ENCODE measurements around the gene AJAP1. TPM values are rescaled to one million over a fixed set of nuclear protein-coding genes. Genes with fewer than 3 reads are reported as not detected.

AJAP1 gene
- total RNA-seq, 2 experiments from 2014 or later, result 0.39 to 0.47 TPM

DNA sequence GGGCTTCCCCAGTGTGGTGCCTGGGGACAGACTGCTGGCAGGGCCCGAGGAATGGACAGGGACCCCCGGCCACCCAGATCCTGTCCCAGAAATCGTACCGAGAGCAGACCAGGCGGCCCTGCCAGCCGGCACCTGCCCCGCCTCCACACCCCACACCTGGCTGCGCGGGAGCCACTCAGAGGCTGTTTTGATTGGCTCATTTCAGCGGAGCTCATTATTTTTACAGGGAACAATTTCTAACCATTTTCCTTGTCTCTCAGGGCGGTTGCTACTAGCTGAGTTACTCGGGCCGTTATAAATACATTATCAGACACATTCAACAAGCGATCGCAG is 39.3 kb upstream of the AJAP1 start:
- intact Hi-C loops (cut with DNase I, micrococcal nuclease), result no loop called here
- peaks cover 0 to 2% of the 10 kb centered on the region in 2 experiments for H3K27me3 ChIP-seq (ENCODE audit: control insufficient read depth in 1 of 2, insufficient read depth in 2 of 2, low read length in 2 of 2)
- CTCF ChIA-PET, result no interaction called here
- no peaks in the 10 kb centered on the region for H3K4me1 ChIP-seq (ENCODE audit: insufficient read depth, low read length)
- no peaks in the 10 kb centered on the region for H3K36me3 ChIP-seq (ENCODE audit: insufficient read depth, low read length)
- no peak overlapping the region for H3K27ac Mint-ChIP-seq
- peaks cover 4% of the 10 kb centered on the region for H3K9me3 Mint-ChIP-seq
- no peak overlapping the region for H3K27ac ChIP-seq (ENCODE audit: low read depth in 1 of 2, low read length in 2 of 2)
- no peak overlapping the region for H3K4me3 Mint-ChIP-seq
- H3K27me3 Mint-ChIP-seq, result peaks cover 15% of the 10 kb centered on the region
- DNase-seq (no peak), ATAC-seq (ENCODE audit: poor library complexity) (no peak)
- H3K9me3 ChIP-seq (ENCODE audit: control insufficient read depth in 1 of 2, insufficient read depth in 1 of 2, low read length in 2 of 2), result peaks cover 5 to 22% of the 10 kb centered on the region in 2 experiments
- POLR2A ChIA-PET, result no interaction called here
- TF ChIP-seq, protein P1, sequence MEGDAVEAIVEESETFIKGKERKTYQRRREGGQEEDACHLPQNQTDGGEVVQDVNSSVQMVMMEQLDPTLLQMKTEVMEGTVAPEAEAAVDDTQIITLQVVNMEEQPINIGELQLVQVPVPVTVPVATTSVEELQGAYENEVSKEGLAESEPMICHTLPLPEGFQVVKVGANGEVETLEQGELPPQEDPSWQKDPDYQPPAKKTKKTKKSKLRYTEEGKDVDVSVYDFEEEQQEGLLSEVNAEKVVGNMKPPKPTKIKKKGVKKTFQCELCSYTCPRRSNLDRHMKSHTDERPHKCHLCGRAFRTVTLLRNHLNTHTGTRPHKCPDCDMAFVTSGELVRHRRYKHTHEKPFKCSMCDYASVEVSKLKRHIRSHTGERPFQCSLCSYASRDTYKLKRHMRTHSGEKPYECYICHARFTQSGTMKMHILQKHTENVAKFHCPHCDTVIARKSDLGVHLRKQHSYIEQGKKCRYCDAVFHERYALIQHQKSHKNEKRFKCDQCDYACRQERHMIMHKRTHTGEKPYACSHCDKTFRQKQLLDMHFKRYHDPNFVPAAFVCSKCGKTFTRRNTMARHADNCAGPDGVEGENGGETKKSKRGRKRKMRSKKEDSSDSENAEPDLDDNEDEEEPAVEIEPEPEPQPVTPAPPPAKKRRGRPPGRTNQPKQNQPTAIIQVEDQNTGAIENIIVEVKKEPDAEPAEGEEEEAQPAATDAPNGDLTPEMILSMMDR (IDR thresholded peaks at IDR 0.05), result no peak
- no peaks in the 10 kb centered on the region for H3K4me1 Mint-ChIP-seq (ENCODE audit: low read depth)
- H3K36me3 Mint-ChIP-seq (ENCODE audit: low read depth), result no peaks in the 10 kb centered on the region
- H3K4me3 ChIP-seq (ENCODE audit: low read length), result no peak overlapping the region

DNA sequence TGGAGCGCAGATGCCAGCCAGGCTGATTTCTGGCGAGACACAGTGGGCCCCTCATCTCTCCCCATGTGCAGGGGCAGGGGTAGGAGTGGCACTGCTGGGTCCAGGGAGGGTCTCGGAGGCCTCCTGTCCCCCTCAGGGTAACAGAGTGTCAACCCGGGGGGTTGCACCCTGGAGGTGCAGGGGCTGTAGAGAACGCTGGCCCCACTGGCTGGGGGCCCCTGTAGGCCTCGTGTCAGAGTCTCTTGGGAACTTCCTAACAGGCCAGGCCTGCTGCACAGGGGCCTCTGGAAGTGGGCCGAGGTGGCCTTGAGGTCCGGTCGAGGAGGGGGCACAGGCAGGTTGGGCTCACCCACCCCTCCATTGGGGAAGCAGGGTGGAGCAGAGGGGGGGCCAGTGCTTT is 38.9 kb upstream of the AJAP1 start:
- H3K27ac Mint-ChIP-seq, result no peak overlapping the region
- no peak overlapping the region for H3K4me3 Mint-ChIP-seq
- TF ChIP-seq, protein P1 (IDR thresholded peaks at IDR 0.05), result no peak
- H3K27me3 Mint-ChIP-seq, result peaks cover 15% of the 10 kb centered on the region
- peaks cover 2% of the 10 kb centered on the region for H3K9me3 Mint-ChIP-seq
- ChIA-PET CTCF (no interaction called here), POLR2A (no interaction called here)
- no peak for DNase-seq
- H3K4me3 ChIP-seq (ENCODE audit: low read length), result no peak overlapping the region
- H3K27me3 ChIP-seq (ENCODE audit: control insufficient read depth in 1 of 2, insufficient read depth in 2 of 2, low read length in 2 of 2), result peaks cover 0 to 2% of the 10 kb centered on the region in 2 experiments
- no peaks in the 10 kb centered on the region for H3K36me3 ChIP-seq (ENCODE audit: insufficient read depth, low read length)
- no peaks in the 10 kb centered on the region for H3K4me1 ChIP-seq (ENCODE audit: insufficient read depth, low read length)
- H3K9me3 ChIP-seq (ENCODE audit: control insufficient read depth in 1 of 2, insufficient read depth in 1 of 2, low read length in 2 of 2), result peaks cover 1 to 20% of the 10 kb centered on the region in 2 experiments
- H3K4me1 Mint-ChIP-seq (ENCODE audit: low read depth), result no peaks in the 10 kb centered on the region
- intact Hi-C loops (cut with DNase I, micrococcal nuclease), result no loop called here
- no peak overlapping the region for H3K27ac ChIP-seq (ENCODE audit: low read depth in 1 of 2, low read length in 2 of 2)
- H3K36me3 Mint-ChIP-seq (ENCODE audit: low read depth), result no peaks in the 10 kb centered on the region
- ATAC-seq (ENCODE audit: poor library complexity), result no peak

DNA sequence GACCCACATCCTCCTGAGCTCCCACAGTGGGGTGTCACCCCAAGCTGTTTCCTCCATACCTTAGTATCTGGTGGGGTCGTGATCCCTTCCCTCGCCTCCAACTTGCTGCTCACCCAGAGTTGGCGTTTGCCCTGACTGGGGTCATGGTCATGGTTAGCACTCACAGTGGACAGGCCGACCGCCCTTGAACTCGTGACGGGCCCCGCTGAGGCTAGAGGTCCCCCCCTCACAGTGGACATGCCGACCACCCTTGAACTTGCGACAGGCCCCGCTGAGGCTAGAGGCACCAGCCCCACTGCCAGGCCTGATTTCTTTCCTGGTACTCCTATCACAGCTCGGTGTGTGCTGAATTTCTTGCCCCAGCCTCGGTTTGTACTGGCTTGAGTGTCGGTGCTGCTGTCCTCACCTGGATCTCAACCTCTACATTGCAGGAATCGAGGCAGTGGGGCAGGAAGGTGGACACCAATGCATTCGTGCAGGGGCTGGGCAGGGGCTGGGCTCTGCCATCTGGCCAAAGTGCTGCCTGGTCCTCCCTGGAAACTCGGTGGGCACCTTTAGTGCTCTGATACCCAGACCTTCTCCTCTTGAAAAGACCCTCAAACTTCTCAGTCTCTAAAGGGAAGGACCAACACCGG is 37.5 kb upstream of the AJAP1 start:
- Histone ChIP-seq H3K4me1 (ENCODE audit: insufficient read depth, low read length) (no peaks in the 10 kb centered on the region), H3K36me3 (ENCODE audit: insufficient read depth, low read length) (no peaks in the 10 kb centered on the region), H3K27ac (ENCODE audit: low read depth in 1 of 2, low read length in 2 of 2) (no peak overlapping the region), H3K27me3 (ENCODE audit: control insufficient read depth in 1 of 2, insufficient read depth in 2 of 2, low read length in 2 of 2) (no peaks in the 10 kb centered on the region), H3K4me3 (ENCODE audit: low read length) (no peak overlapping the region), H3K9me3 (ENCODE audit: control insufficient read depth in 1 of 2, insufficient read depth in 1 of 2, low read length in 2 of 2) (peaks cover 0 to 6% of the 10 kb centered on the region in 2 experiments)
- H3K27me3 Mint-ChIP-seq, result peaks cover 15% of the 10 kb centered on the region
- intact Hi-C loops (cut with DNase I, micrococcal nuclease), result no loop called here
- no peaks in the 10 kb centered on the region for H3K4me1 Mint-ChIP-seq (ENCODE audit: low read depth)
- H3K27ac Mint-ChIP-seq, result no peak overlapping the region
- no peaks in the 10 kb centered on the region for H3K36me3 Mint-ChIP-seq (ENCODE audit: low read depth)
- ChIA-PET POLR2A (no interaction called here), CTCF (no interaction called here)
- no peaks in the 10 kb centered on the region for H3K9me3 Mint-ChIP-seq
- DNase-seq (no peak), ATAC-seq (ENCODE audit: poor library complexity) (no peak)
- H3K4me3 Mint-ChIP-seq, result no peak overlapping the region
- TF ChIP-seq, protein P1 (IDR thresholded peaks at IDR 0.05), result no peak
